OCI-M2 (cell line): ENCODE measurements around the gene LINC01488.

Experiments used
- DNase-seq: peaks from one replicate; lab custom pipeline; 2025; ENCODE audit not compliant: unreplicated experiment; lab: John Stamatoyannopoulos, UW

LINC01488 gene

DNA sequence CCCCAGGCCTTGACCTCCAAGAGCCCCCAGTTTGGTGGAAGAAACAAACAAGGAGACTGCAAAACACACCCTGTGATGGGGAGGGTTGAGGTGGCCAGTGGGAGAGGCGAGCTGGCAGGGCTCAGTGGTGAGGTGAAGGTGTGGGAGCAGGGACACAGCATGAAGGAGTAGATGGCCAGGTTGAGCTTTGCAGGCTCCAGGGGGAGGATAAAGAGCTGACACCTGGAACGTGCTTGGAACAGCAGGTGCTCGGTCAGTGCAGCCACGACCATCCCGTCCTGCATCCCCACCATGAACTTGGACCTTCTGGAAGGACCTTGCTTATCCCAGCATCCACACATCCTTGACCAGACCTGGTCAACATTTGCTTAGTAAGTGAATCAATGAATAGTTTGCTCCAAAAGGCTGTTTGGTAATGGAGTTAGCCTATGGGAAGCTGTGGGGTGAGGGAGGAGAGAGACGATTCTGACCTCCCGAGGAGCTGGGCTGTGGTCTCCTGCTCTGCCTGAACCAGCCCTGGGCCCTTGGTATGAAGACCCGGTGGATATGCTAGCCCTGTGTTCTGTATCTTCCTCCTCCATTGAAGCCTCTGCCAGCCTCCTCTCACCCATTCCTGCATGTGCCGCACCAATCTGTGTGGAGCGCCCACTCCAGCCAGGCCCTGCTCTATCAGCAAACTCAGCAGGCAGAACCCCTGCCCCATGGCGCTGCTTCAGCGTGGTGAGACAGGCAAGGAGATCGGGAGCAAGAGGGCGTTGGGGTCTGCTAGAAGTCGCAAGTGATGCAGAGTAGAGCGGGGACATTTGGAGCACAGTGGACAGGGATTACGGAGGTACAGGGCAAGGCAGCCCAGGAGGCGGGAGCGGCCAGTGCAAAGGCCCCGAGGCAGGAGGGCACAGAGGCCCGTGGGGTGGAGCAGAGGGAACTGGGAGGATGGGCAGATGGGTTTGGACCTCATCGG, 9.9 kb downstream of the LINC01488 start:
- no peak for DNase-seq

DNA sequence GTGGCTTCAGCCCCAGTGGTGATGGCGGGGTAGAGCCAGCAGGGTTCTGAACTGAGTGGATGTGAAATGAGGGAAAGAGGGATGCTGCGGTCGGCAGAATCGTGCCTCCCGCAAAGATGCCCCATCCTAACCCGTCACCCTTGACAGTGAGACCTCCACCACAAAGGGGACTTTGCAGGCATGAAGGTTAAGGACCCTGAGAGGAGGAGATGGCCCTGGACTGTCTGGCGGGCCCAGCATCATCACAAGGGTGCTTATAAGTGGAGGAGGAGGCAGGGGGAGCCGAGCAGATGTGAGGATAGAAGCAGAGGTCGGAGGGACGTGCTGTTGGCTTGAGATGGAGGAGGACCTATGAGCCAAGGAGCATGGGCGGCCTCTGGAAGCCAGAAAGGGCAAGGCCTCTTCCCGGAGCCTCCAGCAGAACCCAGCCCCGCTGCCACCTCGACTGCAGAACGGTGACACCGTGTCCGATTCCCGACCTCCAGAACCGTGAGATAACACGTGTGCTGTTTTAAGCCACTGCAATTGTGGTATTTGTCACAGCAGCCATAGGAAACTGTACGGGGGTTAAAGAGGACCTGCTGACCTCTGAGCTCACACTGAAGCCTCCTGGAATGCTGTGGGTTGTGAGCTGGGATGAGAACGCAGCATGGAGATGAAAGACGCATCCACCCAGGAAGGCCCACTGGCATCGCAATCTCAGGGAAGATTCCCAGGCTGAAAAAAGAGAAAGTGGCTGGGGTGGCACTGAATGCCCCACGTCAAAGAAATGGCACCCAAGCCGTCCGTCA, 10.9 kb downstream of the LINC01488 start:
- no peak for DNase-seq

DNA sequence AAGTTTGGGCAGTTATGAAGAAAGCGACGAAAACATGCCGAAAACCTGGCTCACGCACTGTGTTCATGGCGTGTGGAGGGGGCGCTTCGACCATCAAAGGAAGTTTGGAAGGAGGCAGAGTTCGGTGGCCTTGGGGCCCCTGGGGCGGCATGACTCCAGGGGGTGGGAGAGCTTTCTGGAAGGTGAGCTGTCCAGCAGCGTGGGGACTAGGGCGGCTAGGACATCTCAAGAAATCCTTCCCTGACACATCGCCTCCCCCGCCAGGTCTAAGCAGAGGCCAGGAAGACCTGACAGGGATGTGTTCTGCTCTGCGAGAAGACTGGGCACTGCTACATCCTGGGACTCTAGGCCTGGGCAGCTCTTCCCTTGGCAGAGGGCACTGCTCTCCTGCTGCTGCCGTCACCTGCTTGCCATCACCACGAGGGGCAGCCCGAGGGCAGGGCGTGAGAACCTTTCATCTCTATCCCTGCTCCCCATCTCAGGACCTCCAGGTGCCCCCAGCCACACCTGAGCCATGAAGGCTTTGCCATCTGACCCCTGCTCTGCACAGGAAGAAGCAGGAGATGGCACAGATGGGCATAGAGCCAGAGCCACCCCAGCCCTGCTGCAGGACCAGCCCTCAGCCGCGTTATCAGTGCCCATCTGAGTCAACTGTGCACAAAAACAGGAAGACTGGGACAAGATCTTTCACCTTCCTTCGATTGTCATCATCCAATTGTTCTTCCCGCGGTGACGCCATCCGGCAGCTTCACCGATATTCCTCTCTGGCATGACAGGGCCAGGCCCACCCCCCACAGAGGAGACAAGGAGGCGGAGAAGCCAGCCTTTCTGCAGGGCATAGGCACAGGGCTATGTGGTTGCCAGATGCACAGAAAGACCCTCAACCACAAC, 12.7 kb downstream of the LINC01488 start:
- no peak for DNase-seq

DNA sequence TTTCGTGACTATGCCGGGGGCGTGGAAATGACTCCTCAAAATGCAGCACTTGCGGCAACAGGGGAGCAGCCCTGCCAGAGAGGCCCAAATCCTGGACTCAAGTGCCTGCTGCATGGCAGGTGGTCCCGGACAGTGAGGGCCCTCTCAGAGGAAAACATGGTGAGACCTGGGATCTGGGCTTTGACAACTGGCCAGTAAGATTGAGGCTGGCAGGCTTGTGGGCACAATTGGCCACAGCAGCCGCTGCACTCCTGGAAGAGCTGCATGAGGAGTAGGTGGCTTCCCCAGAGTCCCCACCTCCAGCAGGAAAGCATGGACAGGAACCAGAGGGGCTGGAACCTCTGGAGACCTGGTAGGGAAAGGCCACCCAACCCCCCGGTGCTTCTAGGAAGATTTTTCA, 13.4 kb downstream of the LINC01488 start:
- no peak for DNase-seq

DNA sequence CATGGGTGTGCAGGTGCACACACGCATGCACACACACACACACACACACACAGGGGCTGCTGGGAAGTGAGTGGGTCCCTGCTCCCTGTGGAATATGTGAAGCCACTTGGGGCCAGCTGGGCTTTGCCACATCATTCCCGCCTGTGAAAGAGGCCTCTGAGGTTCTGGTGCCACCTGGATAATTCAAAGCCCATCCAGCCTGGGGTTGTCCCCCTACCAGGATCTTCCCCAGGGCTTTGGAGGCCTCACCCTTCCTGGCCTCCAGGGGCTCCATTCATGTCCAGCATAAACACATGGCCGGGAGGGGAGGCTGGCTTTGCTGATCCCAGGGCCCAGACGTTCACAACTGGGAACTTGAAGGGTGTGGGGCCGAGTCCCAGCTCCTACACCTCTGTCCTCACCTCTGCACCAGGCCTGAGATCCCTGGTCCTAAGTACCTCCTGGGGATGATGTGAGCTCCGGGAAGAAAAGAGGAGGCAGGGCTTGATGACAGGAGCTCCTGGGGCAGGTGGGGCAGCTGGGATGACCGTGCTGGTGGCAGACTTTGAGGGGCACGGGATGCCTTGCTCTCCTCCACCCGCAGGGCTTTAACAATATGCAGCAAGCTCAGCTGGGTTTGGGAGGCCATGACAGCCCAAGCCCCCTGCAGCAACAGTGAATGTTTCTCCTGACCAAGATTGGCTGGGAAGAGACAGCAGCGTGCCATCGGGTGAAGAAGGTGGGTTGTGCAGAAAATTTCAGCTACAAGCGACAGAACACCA, 14.2 kb downstream of the LINC01488 start:
- DNase-seq: no peak

DNA sequence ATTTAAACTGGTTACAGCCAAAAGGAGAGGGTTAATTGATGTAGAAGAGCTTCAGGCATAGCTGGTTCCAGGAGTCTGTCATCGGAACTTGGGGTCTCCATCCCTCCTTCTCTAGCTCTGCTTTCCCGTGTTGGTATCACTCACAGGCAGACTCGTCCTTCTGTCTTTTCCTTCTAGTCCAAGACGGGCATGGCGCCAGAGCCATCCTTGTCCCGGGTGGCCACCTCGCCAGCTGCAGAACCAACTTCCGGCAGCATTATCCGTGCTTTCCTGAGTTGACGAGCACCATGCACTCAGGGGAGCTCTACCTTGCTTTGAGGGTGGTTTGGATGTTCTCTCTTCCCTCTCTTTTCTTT, 14.7 kb downstream of the LINC01488 start:
- no peak for DNase-seq

DNA sequence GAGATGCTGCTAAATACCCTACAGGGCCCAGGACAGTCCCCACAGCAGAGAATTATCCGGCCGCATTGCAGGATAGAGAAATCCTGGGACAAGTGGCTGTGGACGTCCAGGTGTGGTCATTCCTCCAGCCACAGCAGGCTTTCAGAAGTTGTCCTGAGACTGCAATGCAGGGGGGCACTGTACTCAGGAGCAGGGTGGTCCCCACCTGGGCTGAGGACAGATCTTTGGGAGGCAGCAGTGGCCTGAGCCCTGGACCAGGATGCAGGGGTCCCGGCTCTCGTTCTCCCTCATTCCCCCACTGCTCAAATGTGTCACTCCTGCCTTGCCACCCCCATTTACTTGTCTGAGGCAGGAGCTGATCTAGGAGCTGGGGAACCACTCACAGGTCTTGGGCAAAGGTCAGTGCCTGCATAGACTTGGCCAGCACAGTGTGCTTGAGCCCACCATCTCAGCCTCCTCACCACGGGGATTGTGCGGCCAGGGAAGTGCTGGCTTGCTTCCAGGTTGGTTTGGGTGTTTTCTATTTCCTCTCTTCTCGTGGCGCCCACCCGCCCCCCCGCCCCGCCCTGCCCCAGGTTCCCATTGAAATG, 15.3 kb downstream of the LINC01488 start:
- no peak for DNase-seq

DNA sequence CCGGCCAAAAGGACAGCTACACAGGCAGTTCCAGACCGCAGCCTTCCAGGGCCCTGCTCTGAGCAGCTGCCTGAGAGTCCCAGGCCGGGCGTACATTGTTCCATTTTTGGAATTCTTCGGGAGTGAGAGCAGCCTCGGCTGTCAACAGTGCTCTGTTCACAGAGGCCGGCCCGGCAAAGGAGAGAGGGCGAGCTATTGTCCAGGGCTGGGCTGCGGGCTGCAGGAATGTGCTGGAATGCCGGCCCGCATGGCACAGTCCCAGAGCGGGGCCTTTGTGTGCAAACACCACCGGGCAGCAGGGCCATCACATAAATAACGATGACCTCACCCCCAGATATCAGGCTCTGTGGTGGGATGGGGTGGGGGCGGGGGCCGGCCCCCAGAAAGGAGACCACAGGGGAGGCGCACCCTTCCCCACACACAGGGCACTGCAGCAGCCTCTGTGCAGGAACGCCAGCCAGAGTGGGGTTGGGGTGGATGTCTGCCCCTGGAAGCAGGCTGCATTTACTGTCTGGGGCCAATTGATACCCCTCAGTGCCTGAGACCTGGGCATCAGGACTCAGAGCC, 15.8 kb downstream of the LINC01488 start:
- no peak for DNase-seq

DNA sequence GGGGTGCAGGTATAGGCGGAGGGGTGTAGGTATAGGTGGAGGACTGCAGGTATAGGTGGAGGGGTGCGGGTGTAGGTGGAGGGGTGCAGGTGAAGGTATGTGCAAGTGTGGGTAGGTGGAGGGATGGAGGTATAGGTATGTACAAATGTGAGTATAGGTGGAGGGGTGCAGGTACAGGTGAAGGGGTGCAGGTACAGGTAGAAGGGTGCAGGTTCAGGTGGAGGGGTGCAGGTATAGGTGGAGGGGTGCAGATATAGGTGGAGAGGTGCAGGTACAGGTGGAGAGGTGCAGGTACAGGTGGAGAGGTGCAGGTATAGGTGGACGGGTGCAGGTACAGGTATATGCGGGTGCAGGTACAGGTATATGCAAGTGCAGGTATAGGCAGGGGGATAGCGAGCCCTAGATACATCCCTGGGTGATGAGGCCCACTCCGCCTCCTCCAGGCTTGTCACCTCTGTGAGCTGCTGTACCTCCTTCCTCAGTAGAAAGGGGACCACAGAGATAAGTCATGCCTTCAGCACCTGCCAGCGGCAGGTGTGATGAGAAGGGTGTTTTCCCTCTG, 17.2 kb downstream of the LINC01488 start:
- DNase-seq: no peak

DNA sequence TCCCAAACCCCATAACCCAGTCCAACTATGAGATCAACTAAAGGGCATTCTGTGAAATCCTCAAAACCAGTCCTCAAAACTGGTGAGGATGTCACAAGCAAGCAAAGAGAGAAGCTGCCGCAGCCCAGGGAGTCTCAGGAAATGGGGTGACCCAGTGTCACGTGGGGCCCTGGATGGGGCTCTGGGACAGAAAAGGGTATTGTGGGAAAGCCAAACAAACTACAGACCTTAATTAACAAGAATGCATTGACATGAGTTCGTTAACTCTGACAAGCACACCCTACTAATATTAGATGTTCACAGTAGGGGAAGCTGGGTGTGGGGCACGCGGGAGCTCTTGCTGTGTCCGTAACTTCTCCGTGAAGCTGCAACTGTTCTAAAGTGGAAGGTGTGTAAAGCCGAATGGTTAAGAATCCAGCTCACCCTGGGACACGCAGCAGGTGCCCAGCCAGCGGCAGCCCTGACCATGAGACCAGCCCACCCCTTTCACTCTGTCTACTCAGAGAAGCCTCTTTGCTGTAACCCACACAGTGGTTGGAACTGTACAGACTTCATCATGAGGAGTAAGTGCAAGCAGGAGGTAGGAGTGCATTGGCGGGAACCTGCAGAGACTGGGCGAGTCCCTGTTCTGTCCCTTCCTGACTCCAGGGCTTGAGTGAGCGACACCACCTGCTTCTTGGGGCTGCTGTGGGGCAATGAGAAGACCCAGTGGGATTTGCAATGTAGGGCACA, 17.9 kb downstream of the LINC01488 start:
- DNase-seq: no peak

DNA sequence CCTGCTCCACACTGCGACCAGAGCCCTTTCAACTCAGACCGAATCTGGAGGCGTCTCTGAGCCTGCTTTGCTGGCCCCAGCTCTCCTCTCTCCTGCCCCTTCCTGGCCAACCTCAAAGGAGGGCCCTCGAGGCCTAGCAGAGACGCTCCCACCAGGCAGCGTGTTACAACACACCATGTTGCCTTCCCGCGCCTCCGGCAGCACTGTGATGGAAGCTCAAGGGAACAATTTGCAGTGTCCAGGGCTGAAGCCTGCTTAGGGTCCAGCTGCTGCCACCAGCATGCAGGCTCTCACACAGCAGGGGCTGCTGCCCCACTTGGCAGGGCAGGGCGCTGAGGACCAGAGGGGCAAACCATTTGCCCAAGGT, 18.4 kb downstream of the LINC01488 start:
- no peak for DNase-seq

DNA sequence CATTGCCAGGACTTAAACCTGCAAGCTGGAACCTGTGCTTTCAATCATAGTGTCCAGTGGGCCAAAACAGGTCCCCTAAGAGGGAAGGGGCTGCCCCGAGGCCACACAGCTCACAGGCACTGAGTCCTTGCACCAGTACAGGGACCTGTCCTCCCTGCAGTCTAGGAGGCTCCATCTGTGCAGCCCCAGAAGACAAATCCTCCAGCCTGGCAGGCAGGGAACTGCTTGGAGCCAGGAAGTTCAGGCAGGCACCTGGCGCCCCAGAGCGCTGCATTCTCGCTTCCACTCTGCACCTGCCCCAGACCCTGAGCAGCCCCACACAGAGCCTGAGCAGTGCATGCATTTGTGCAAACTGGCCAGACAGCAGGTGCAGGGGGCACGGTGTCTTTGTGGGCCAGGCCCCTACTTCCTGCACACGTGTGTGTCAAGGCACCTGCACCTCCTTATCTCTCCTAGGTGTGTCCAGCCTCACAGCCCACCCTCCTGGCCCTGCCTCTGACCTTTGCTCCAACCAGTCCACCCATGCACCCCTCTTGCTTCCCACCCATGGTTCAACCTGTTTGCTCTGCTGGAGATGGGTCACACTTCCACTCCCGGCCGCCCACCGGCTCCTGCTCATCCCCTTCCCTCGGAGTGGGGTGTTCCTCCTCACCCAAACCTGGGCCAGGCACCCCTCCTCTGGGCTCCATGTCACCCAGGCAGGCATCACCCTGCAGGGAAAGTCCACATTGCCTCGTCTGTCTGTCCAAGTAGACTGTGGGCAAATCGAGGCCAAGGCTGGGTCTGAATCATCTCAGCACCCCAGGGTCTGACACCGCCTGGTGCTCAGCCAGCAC, 19.0 kb downstream of the LINC01488 start:
- DNase-seq: no peak

DNA sequence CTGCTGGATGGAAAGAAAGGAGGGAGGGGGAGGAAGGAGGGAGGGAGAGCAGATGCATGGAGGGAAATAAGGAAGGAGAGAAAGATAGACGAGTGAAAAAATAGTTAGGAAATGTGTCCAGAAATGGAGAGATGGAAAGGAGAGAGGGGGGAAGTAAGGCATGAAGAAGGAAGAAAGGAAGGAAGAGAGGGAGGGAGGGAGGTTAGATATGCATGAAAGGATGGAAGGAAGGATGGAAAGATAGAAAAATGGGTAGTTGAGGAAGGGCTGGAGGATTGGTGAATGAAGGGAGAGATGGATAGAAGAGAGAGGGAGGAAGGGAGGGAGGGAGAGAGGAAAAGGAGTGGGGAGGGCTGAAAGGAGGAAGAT, 19.6 kb downstream of the LINC01488 start:
- DNase-seq: no peak

DNA sequence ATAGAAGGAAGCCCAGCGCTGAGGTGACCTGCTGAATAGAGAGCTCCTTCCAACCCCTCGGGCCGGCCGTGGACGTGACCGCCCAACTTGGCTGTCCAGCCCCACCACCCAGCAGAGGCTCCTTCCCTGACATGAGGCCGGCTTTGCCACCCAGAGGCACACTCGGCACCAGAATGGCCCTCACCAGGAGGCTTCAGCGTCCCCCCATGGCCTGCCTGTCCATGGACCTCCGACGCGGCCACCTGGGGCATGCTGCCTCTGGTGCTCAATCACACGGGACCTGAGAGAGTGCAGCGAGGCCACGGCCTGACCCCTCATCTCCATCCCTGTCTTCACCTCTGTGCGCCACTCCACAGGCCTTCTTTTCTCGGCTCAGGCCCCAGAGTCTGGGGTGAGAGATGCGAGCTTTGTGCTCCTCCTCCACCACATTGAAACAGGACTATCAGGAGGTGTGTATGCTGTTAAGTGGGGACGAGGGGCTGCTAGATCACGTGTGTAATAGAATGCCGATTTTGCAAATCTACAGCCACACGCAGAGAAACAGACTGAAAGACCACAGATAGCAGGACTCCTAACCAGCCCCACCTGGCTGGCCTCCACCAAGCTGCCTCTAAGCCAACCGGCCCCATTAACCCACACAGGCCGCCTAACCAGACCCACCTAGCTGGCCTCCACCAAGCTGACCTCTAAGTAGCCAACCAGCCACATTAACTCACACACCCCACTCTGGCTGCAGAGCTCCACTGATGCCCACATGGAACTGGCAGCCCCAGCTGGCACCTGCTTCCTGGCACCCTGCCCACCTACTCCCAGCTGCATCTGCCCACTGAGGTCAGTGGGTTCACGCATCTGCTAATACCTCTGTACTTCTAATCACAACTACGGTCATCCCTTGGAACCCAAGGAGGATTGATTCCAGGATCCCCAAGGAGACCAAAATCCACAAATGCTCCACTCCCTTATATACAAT, 20.7 kb downstream of the LINC01488 start:
- DNase-seq: no peak

DNA sequence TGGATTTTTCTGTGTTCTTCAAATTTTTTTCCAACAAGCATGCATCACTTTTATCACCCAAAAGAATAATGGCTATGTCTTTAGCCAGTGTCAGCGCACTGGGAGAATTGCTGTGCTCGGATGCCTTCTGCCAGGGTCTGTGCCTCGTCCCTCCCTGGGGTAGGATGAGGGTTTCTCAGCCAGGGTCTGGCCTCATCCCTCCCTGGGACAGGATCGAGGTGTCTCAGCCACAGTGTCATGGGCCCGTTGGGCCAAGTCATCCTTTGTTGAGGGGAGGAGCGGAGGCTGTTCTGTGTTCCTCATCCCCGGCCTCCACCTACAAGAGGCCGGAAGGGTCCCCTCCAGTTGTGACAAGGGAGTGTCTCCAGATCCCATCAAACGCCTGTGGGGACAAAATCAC, 22.7 kb downstream of the LINC01488 start:
- no peak for DNase-seq

DNA sequence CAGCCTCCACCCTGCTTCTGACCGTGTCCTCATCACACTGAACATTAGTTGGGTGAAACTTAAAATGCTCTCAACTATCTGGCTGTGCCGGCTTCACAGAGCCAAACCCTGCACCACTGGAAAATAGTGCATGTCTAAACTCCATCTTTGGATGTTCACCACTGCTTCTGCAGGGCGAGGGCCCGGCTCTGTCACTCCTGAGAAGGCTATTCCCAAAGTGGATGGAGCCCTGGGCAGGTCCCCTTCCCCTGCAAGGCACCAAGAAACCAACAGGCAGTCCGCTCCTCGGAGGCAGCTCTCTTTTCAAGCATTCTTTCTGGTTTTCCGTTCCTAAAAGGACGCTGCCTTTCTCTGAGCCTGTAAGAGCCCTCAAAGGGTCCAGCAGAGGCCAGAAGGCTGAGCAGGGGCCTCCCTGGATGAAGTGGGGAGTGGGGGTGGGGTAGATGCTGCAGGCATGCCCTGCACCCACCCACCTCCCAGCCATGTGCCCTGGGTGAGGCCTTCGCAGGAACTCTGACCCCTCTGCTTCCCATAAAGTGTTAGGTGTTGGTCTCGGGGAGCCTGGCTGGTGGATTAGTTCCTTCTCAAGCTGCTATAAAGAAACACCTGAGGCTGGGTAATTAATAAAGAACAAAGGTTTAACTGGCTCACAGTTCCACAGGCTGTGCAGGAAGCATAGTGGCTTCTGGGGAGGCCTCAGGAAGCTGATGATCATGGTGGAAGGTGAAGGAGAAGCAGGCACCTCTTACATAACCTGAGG, 23.3 kb downstream of the LINC01488 start:
- no peak for DNase-seq
